Sigmoid colon (tissue), 7 donors: Measurements from ENCODE around the gene NTN5. TPM values are rescaled to one million over a fixed set of nuclear protein-coding genes. Genes with fewer than 3 reads are reported as not detected.

Experiments
- DNase-seq: peaks from one replicate; pipeline ENCODE4 v3.0.0-alpha.2; 2019
- H3K27ac ChIP-seq, 4 donors: fragments of 200-600 bp; sonication (generic); one replicate each; pipeline ENCODE4 v1.5.1; 2016 to 2019; ENCODE audit warnings: mild to moderate bottlenecking in 1 of 4
- H3K27me3 ChIP-seq, 3 donors: fragments of 200-600 bp; sonication (generic); one replicate each; pipeline ENCODE4 v1.5.1; 2019; ENCODE audit warnings: mild to moderate bottlenecking in 1 of 3
- H3K36me3 ChIP-seq, 4 donors: fragments of 200-600 bp; sonication (generic); one replicate each; pipeline ENCODE4 v1.5.1; 2016 to 2019
- H3K4me1 ChIP-seq, 4 donors: fragments of 200-600 bp; sonication (generic); one replicate each; pipeline ENCODE4 v1.5.1; 2017 to 2019
- H3K4me3 ChIP-seq, 4 donors: fragments of 200-600 bp; sonication (generic); one replicate each; pipeline ENCODE4 v1.5.1; 2017 to 2019; ENCODE audit warnings: mild to moderate bottlenecking in 2 of 4, moderate library complexity in 1 of 4
- H3K9me3 ChIP-seq, 4 donors: fragments of 200-600 bp in 3 of 4; sonication (generic) in 3 of 4; one replicate each; pipeline versions ENCODE4 v1.5.1 to v1.6.1; 2013 to 2019
- CTCF ChIP-seq, 4 experiments: fragments of 450-650 bp in 3 of 4; fragments of 200-600 bp in 1 of 4; IDR thresholded peaks; one replicate each; pipeline ENCODE4 v1.5.1; 2016 to 2019; ENCODE audit warnings: antibody characterized with exemption in 4 of 4, mild to moderate bottlenecking in 3 of 4, moderate library complexity in 2 of 4
- EP300 ChIP-seq, 4 donors: sonication (generic); formaldehyde crosslinking; IDR thresholded peaks; one replicate each; pipeline ENCODE4 v1.6.1; 2017; ENCODE audit warnings: antibody characterized with exemption in 4 of 4
- POLR2A ChIP-seq, 2 donors: fragments of 450-650 bp; IDR thresholded peaks; one replicate each; pipeline ENCODE4 v1.6.1; 2016; ENCODE audit warnings: antibody characterized with exemption in 2 of 2, mild to moderate bottlenecking in 2 of 2, moderate library complexity in 2 of 2
- POLR2AphosphoS5 ChIP-seq, 4 donors: sonication (generic); formaldehyde crosslinking; IDR thresholded peaks; one replicate each; pipeline ENCODE4 v1.6.1; 2017; ENCODE audit warnings: antibody characterized with exemption in 4 of 4
- WGBS, 2 donors: extraction: QIAGEN DNeasy Blood & Tissue Kit; methylation state at CpG; one replicate each; pipeline ENCODE4 v1.1.7; 2013; 5-methylcytosine and 5-hydroxymethylcytosine counted together
- intact Hi-C: fragments of 100-400 bp; cut with DNase I; formaldehyde crosslinking; loops from one replicate; pipeline ENCODE4 v1.15.1; 2023
- polyA plus RNA-seq, 3 donors: library from polyadenylated mRNA; stranded (reverse); fragments of 200-250 nt; gene quantifications; one replicate each; pipeline ENCODE4 v1.2.3, GENCODE V29; 2013
- total RNA-seq, 4 donors: library from RNA; depleted of rRNA; stranded (reverse); fragments of >200 nt; gene quantifications; one replicate each; pipeline ENCODE4 v1.1.0, GENCODE V29; 2016
- donor health status: healthy with polysubstance abuse.
- donor health status: Bipolar disorder and iron deficiency.
- donor health status: healthy.

The NTN5 gene
- total and polyA plus RNA-seq, 7 donors, result 0.32 to 1.2 (median 0.49) TPM; not detected in 4

GRCh38 chr19:48617146-48617937 is 55.5 kb downstream of the NTN5 start:
- intact Hi-C loops, result no loop called here
- Histone ChIP-seq H3K4me1 (peaks cover 0 to 47% (median 32%) of the 10 kb centered on the region in 4 donors), H3K9me3 (no peaks in the 10 kb centered on the region), H3K4me3 (peak overlapping the region in 3 of 4 donors; percentile 56 to 73 (median 70)), H3K27me3 (no peaks in the 10 kb centered on the region), H3K36me3 (peaks cover 10 to 32% (median 25%) of the 10 kb centered on the region in 4 donors), H3K27ac (peak overlapping the region in 3 of 4 donors; percentile 91 to 95 (median 94))
- TF ChIP-seq EP300 (IDR thresholded peaks at IDR 0.05) (no peak), POLR2A (IDR thresholded peaks at IDR 0.05) (no peak), CTCF (IDR thresholded peaks at IDR 0.05) (no peak), POLR2AphosphoS5 (IDR thresholded peaks at IDR 0.05) (no peak)
- no peak for DNase-seq
- WGBS, 2 donors, result 25 to 60% methylated on average over 18 of the region's 18 CpGs

GRCh38 chr19:48616491-48617056 is 56.2 kb downstream of the NTN5 start:
- intact Hi-C loops, result no loop called here
- TF ChIP-seq POLR2AphosphoS5 (IDR thresholded peaks at IDR 0.05) (no peak), POLR2A (IDR thresholded peaks at IDR 0.05) (no peak)
- H3K4me1 ChIP-seq, result peaks cover 0 to 44% (median 30%) of the 10 kb centered on the region in 4 donors
- 31 to 59% methylated on average over 12 of the region's 12 CpGs for WGBS, 2 donors
- no peak for DNase-seq
- H3K27me3 ChIP-seq, result no peaks in the 10 kb centered on the region
- peaks cover 10 to 32% (median 25%) of the 10 kb centered on the region in 4 donors for H3K36me3 ChIP-seq
- H3K27ac ChIP-seq, result peak overlapping the region in 2 of 4 donors; percentile 94 to 95
- no peaks in the 10 kb centered on the region for H3K9me3 ChIP-seq
- no peak overlapping the region for H3K4me3 ChIP-seq

GRCh38 chr19:48616041-48616436 is 56.8 kb downstream of the NTN5 start:
- Histone ChIP-seq H3K4me3 (no peak overlapping the region), H3K4me1 (peaks cover 0 to 44% (median 30%) of the 10 kb centered on the region in 4 donors), H3K36me3 (peaks cover 10 to 32% (median 25%) of the 10 kb centered on the region in 4 donors), H3K27ac (peak overlapping the region in 1 of 4 donors; percentile 6), H3K27me3 (no peaks in the 10 kb centered on the region), H3K9me3 (no peaks in the 10 kb centered on the region)
- intact Hi-C loops, result no loop called here
- no peak for DNase-seq
- no peak for TF ChIP-seq POLR2A (IDR thresholded peaks at IDR 0.05)
- no peak for TF ChIP-seq POLR2AphosphoS5 (IDR thresholded peaks at IDR 0.05)
- TF ChIP-seq EP300 (IDR thresholded peaks at IDR 0.05), result no peak
- TF ChIP-seq CTCF (IDR thresholded peaks at IDR 0.05), result no peak
- WGBS, 2 donors, result 54 to 84% methylated on average over 16 of the region's 16 CpGs

GRCh38 chr19:48615231-48616040 is 57.4 kb downstream of the NTN5 start:
- Histone ChIP-seq H3K27ac (peak overlapping the region in 2 of 4 donors; percentile 6 to 9), H3K27me3 (no peaks in the 10 kb centered on the region), H3K36me3 (peaks cover 10 to 32% (median 25%) of the 10 kb centered on the region in 4 donors), H3K4me1 (peaks cover 0 to 43% (median 30%) of the 10 kb centered on the region in 4 donors), H3K4me3 (no peak overlapping the region), H3K9me3 (no peaks in the 10 kb centered on the region)
- WGBS, 2 donors, result 35 to 70% methylated on average over 19 of the region's 19 CpGs
- DNase-seq, result no peak
- TF ChIP-seq POLR2AphosphoS5 (IDR thresholded peaks at IDR 0.05), result no peak
- no peak for TF ChIP-seq EP300 (IDR thresholded peaks at IDR 0.05)
- no peak for TF ChIP-seq CTCF (IDR thresholded peaks at IDR 0.05)
- intact Hi-C loops, result no loop called here
